Calu3 (cell line): ENCODE results near the gene MAP3K13. TPM values are rescaled to one million over a fixed set of nuclear protein-coding genes. Genes with fewer than 3 reads are reported as not detected.

Source experiments
- BruUV-seq: library from RNA; stranded (reverse); fragments of 400-500 nt; replicated peaks from 2 replicates; lab custom pipeline; 2021; lab: Mats Ljungman, UMichigan
- CTCF ChIA-PET: fragments of 300-600 bp; sonication (Branson Sonifier 250); formaldehyde crosslinking; loops from one replicate; lab custom pipeline; 2022; ENCODE audit warnings: antibody characterized with exemption; lab: Charles Lee
- DNase-seq: peaks from one replicate; pipeline ENCODE4 v3.0.0; 2022
- H3K27ac Mint-ChIP-seq: one replicate; pipeline ENCODE4 v1.8.0; 2022; ENCODE audit warnings: mixed read lengths; ENCODE audit not compliant: unreplicated experiment
- H3K27me3 Mint-ChIP-seq: one replicate; pipeline ENCODE4 v1.8.0; 2022; ENCODE audit warnings: mixed read lengths; ENCODE audit not compliant: unreplicated experiment
- H3K36me3 Mint-ChIP-seq: one replicate; pipeline ENCODE4 v1.8.0; 2022; ENCODE audit warnings: mild to moderate bottlenecking, moderate library complexity, mixed read lengths; ENCODE audit not compliant: insufficient read depth, unreplicated experiment
- H3K4me1 Mint-ChIP-seq: one replicate; pipeline ENCODE4 v1.8.0; 2022; ENCODE audit warnings: mild to moderate bottlenecking, low read depth, mixed read lengths; ENCODE audit not compliant: unreplicated experiment
- H3K4me3 Mint-ChIP-seq: one replicate; pipeline ENCODE4 v1.8.0; 2022; ENCODE audit warnings: mild to moderate bottlenecking, low read depth, moderate library complexity, mixed read lengths; ENCODE audit not compliant: unreplicated experiment
- H3K9me3 Mint-ChIP-seq: one replicate; pipeline ENCODE4 v1.8.0; 2022; ENCODE audit warnings: low read depth, mixed read lengths; ENCODE audit not compliant: unreplicated experiment
- CTCF ChIP-seq: fragments of 200-600 bp; IDR thresholded peaks from one replicate; pipeline ENCODE4 v1.8.0; 2022; ENCODE audit warnings: antibody characterized with exemption; ENCODE audit not compliant: unreplicated experiment
- intact Hi-C: fragments of 100-400 bp; cut with micrococcal nuclease; formaldehyde crosslinking; loops from one replicate; pipeline ENCODE4 v1.10.0; 2022; ENCODE audit not compliant: unreplicated experiment
- total RNA-seq: library from RNA; stranded (reverse); gene quantifications from 2 replicates; pipeline ENCODE4 v1.2.3, GENCODE V29; 2022

MAP3K13 gene
- total RNA-seq, 1 experiment from 2014 or later = 102 TPM

- H3K4me1 Mint-ChIP-seq = peaks cover 9% of the 10 kb centered on the region
- peaks cover 5% of the 10 kb centered on the region for H3K36me3 Mint-ChIP-seq
- DNase-seq = no peak
- no peaks in the 10 kb centered on the region for H3K27me3 Mint-ChIP-seq
- intact Hi-C loops = no loop called here
- no peak overlapping the region for H3K27ac Mint-ChIP-seq
- H3K9me3 Mint-ChIP-seq = peaks cover 4% of the 10 kb centered on the region
- no TSS peak for BruUV-seq
- no peak for TF ChIP-seq CTCF
- CTCF ChIA-PET = no interaction called here
- H3K4me3 Mint-ChIP-seq = no peak overlapping the region
Observed at GRCh38 chr3:185387646-185388045, 24.7 kb downstream of the MAP3K13 start.

GRCh38 chr3:185393055-185393454 is 30.1 kb downstream of the MAP3K13 start:
- Mint-ChIP-seq H3K36me3 (peaks cover 5% of the 10 kb centered on the region), H3K27ac (no peak overlapping the region), H3K4me1 (peaks cover 9% of the 10 kb centered on the region), H3K9me3 (no peaks in the 10 kb centered on the region), H3K27me3 (no peaks in the 10 kb centered on the region), H3K4me3 (no peak overlapping the region)
- intact Hi-C loops = no loop called here
- no TSS peak for BruUV-seq
- TF ChIP-seq CTCF = no peak
- CTCF ChIA-PET = no interaction called here
- no peak for DNase-seq

- no peaks in the 10 kb centered on the region for H3K9me3 Mint-ChIP-seq
- H3K27ac Mint-ChIP-seq = no peak overlapping the region
- no peaks in the 10 kb centered on the region for H3K36me3 Mint-ChIP-seq
- DNase-seq = no peak
- TF ChIP-seq CTCF = no peak
- H3K4me1 Mint-ChIP-seq = no peaks in the 10 kb centered on the region
- no peaks in the 10 kb centered on the region for H3K27me3 Mint-ChIP-seq
- BruUV-seq = no TSS peak
- H3K4me3 Mint-ChIP-seq = no peak overlapping the region
- CTCF ChIA-PET = no interaction called here
- intact Hi-C loops = no loop called here
Observed at GRCh38 chr3:185397676-185398075, 34.7 kb downstream of the MAP3K13 start.

- no peaks in the 10 kb centered on the region for H3K9me3 Mint-ChIP-seq
- TF ChIP-seq CTCF = no peak
- no peaks in the 10 kb centered on the region for H3K4me1 Mint-ChIP-seq
- DNase-seq = no peak
- no TSS peak for BruUV-seq
- intact Hi-C loops = no loop called here
- H3K27ac Mint-ChIP-seq = no peak overlapping the region
- no peaks in the 10 kb centered on the region for H3K36me3 Mint-ChIP-seq
- no peak overlapping the region for H3K4me3 Mint-ChIP-seq
- CTCF ChIA-PET = no interaction called here
- no peaks in the 10 kb centered on the region for H3K27me3 Mint-ChIP-seq
Observed at GRCh38 chr3:185399737-185400667, 37.1 kb downstream of the MAP3K13 start.
